ENCODE results near the gene MYO1C.
"Not testable (repeated sequence)": the region's sequence is repeated elsewhere in the genome, so short reads cannot be mapped to it uniquely, and the experiment has no call there.

- TF ChIP-seq, protein P1, sequence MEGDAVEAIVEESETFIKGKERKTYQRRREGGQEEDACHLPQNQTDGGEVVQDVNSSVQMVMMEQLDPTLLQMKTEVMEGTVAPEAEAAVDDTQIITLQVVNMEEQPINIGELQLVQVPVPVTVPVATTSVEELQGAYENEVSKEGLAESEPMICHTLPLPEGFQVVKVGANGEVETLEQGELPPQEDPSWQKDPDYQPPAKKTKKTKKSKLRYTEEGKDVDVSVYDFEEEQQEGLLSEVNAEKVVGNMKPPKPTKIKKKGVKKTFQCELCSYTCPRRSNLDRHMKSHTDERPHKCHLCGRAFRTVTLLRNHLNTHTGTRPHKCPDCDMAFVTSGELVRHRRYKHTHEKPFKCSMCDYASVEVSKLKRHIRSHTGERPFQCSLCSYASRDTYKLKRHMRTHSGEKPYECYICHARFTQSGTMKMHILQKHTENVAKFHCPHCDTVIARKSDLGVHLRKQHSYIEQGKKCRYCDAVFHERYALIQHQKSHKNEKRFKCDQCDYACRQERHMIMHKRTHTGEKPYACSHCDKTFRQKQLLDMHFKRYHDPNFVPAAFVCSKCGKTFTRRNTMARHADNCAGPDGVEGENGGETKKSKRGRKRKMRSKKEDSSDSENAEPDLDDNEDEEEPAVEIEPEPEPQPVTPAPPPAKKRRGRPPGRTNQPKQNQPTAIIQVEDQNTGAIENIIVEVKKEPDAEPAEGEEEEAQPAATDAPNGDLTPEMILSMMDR (conservative IDR thresholded peaks at IDR 0.05 in 1 of 2, IDR thresholded peaks at IDR 0.05 in 1 of 2; ENCODE audit: low read depth in 1 of 2, low read length in 2 of 2): not testable (repeated sequence)
- TF ChIP-seq EZH2 (IDR thresholded peaks at IDR 0.05; ENCODE audit: low read length, missing control alignments): not testable (repeated sequence)
Observed at GRCh38 chr17:1526876-1527275, 34.4 kb upstream of the MYO1C start.
